Loucy (cell line): ENCODE results near the gene MCOLN2.

Experiments used
- H2AFZ ChIP-seq: fragments of 200-600 bp; sonication (generic); 2 replicates; pipeline ENCODE4 v1.6.0; 2016; ENCODE audit warnings: antibody characterized with exemption, mild to moderate bottlenecking, low read length, moderate library complexity
- H3F3A ChIP-seq: fragments of 200-600 bp; 2 replicates; pipeline ENCODE4 v1.6.0; 2016; ENCODE audit warnings: antibody characterized with exemption, low read depth, mild to moderate bottlenecking
- H3K27me3 ChIP-seq: fragments of 200-600 bp; sonication (generic); 2 replicates; pipeline ENCODE4 v1.6.1; 2014; ENCODE audit warnings: low read length, mild to moderate bottlenecking; ENCODE audit not compliant: insufficient read depth, poor library complexity, severe bottlenecking
- H3K36me3 ChIP-seq: fragments of 200-600 bp; sonication (generic); 2 replicates; pipeline ENCODE4 v1.6.1; 2016; ENCODE audit warnings: low read length; ENCODE audit not compliant: insufficient read depth
- H3K4me1 ChIP-seq: fragments of 200-600 bp; sonication (generic); 2 replicates; pipeline ENCODE4 v1.5.1; 2014; ENCODE audit warnings: low read length, mild to moderate bottlenecking; ENCODE audit not compliant: insufficient read depth, poor library complexity, severe bottlenecking
- H3K4me2 ChIP-seq: fragments of 200-600 bp; sonication (generic); 2 replicates; pipeline ENCODE4 v1.6.0; 2014; ENCODE audit warnings: antibody characterized with exemption, low read length, low read depth, mild to moderate bottlenecking; ENCODE audit not compliant: poor library complexity, severe bottlenecking
- H3K4me3 ChIP-seq: fragments of 200-600 bp; sonication (generic); 2 replicates; pipeline ENCODE4 v1.5.1; 2014; ENCODE audit warnings: low read length, mild to moderate bottlenecking, mixed read lengths; ENCODE audit not compliant: poor library complexity, severe bottlenecking
- H3K79me2 ChIP-seq: fragments of 200-600 bp; sonication (generic); 2 replicates; pipeline ENCODE4 v1.6.1; 2014; ENCODE audit warnings: low read length; ENCODE audit not compliant: insufficient read depth
- H3K9ac ChIP-seq: fragments of 200-600 bp; sonication (generic); 2 replicates; pipeline ENCODE4 v1.6.0; 2014; ENCODE audit warnings: mild to moderate bottlenecking, low read depth, low read length, moderate library complexity; ENCODE audit not compliant: poor library complexity, severe bottlenecking
- H3K9me2 ChIP-seq: fragments of 200-600 bp; sonication (generic); replicated peaks from 2 replicates; pipeline ENCODE4 v1.6.1; 2016; ENCODE audit warnings: low read depth, low read length, mixed read lengths
- H3K9me3 ChIP-seq: fragments of 200-600 bp; sonication (generic); 2 replicates; pipeline ENCODE4 v1.6.1; 2014; ENCODE audit warnings: mild to moderate bottlenecking, antibody characterized with exemption, low read length, low read depth; ENCODE audit not compliant: insufficient read depth
- H4K20me1 ChIP-seq: fragments of 200-600 bp; sonication (generic); 2 replicates; pipeline ENCODE4 v1.6.0; 2014; ENCODE audit warnings: antibody characterized with exemption, low read length, mild to moderate bottlenecking; ENCODE audit not compliant: insufficient read depth, poor library complexity, severe bottlenecking
- EZH2phosphoT487 ChIP-seq: fragments of 200-600 bp; IDR thresholded peaks from 2 replicates; pipeline ENCODE4 v1.6.1; 2018; ENCODE audit warnings: antibody characterized with exemption, mild to moderate bottlenecking, moderate library complexity, borderline replicate concordance
- TF ChIP-seq, protein P1 (sequence below): fragments of 200-600 bp; sonication (generic); conservative IDR thresholded peaks from 2 replicates; pipeline ENCODE4 v1.5.1; 2014; ENCODE audit warnings: mild to moderate bottlenecking, antibody characterized with exemption, low read length

Gene MCOLN2

DNA sequence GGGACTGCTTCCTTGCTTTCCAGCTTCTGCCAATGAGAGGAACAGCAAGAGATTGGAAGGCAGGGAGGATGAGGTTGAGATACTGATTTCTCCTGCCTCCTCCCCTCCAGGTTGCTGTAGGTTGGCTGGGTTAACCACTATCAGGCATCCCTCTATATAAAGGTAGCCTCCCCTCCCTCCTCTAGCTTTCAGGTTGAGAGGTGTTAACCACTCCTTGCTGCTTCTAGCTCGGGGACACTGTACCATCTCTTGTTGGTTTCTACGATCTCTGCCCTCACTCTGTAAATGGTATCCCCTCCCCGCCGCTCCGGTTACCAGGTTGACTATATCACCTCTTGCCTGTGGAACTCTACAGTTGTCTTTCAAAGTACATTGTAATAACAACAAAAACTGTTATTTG is 120.6 kb downstream of the MCOLN2 start:
- no peaks in the 10 kb centered on the region for H4K20me1 ChIP-seq
- no peak overlapping the region for H3K9ac ChIP-seq
- no peak overlapping the region for H2AFZ ChIP-seq
- H3K27me3 ChIP-seq = peaks cover 5% of the 10 kb centered on the region
- H3K4me1 ChIP-seq = no peaks in the 10 kb centered on the region
- no peaks in the 10 kb centered on the region for H3K36me3 ChIP-seq
- H3K4me3 ChIP-seq = no peak overlapping the region
- H3K4me2 ChIP-seq = no peak overlapping the region
- no peaks in the 10 kb centered on the region for H3K9me3 ChIP-seq
- H3F3A ChIP-seq = no peaks in the 10 kb centered on the region
- no peaks in the 10 kb centered on the region for H3K79me2 ChIP-seq
- no peak for TF ChIP-seq EZH2phosphoT487
- TF ChIP-seq, protein P1, sequence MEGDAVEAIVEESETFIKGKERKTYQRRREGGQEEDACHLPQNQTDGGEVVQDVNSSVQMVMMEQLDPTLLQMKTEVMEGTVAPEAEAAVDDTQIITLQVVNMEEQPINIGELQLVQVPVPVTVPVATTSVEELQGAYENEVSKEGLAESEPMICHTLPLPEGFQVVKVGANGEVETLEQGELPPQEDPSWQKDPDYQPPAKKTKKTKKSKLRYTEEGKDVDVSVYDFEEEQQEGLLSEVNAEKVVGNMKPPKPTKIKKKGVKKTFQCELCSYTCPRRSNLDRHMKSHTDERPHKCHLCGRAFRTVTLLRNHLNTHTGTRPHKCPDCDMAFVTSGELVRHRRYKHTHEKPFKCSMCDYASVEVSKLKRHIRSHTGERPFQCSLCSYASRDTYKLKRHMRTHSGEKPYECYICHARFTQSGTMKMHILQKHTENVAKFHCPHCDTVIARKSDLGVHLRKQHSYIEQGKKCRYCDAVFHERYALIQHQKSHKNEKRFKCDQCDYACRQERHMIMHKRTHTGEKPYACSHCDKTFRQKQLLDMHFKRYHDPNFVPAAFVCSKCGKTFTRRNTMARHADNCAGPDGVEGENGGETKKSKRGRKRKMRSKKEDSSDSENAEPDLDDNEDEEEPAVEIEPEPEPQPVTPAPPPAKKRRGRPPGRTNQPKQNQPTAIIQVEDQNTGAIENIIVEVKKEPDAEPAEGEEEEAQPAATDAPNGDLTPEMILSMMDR = no peak
- no peaks in the 10 kb centered on the region for H3K9me2 ChIP-seq
